Mesenteric fat pad (tissue), 1 donor: ENCODE data around the gene F3. TPM values are rescaled to one million over a fixed set of nuclear protein-coding genes. Genes with fewer than 3 reads are reported as not detected.

Experiments used
- total RNA-seq: library from RNA; stranded (reverse); fragmentation: NEBNext Ultra II Directional; extraction: Animal tissue kit (Norgen Biotek cat#: 25700); gene quantifications from one replicate; pipeline ENCODE4 v1.2.1, GENCODE V29; 2021
- donor health status: DM: yes; HTN: yes; CAD: no.

The F3 gene
- total RNA-seq, 1 donor from 2014 or later = 418 TPM

Other genes starting within 250 kb of the F3 start
- 36.3 TPM for gene ABCD3, start 123.4 kb downstream of the F3 start, total RNA-seq